PC-9 (cell line): ENCODE measurements around the gene HMX2. TPM values are rescaled to one million over a fixed set of nuclear protein-coding genes. Genes with fewer than 3 reads are reported as not detected.

Source experiments
- BruUV-seq: library from RNA; stranded (reverse); fragments of 400-500 nt; replicated peaks from 2 replicates; lab custom pipeline; 2021; lab: Mats Ljungman, UMichigan
- CTCF ChIA-PET: fragments of 300-600 bp; sonication (Branson Sonifier 250); formaldehyde crosslinking; loops from one replicate; lab custom pipeline; 2022; ENCODE audit warnings: antibody characterized with exemption; lab: Charles Lee
- POLR2A ChIA-PET: fragments of 300-600 bp; sonication (Branson Sonifier 250); formaldehyde crosslinking; loops from one replicate; lab custom pipeline; 2022; ENCODE audit warnings: antibody characterized with exemption; ENCODE audit not compliant: unreplicated experiment; lab: Charles Lee
- DNase-seq, 2 experiments: peaks; one replicate each; pipeline versions ENCODE4 v3.0.0 to v3.0.0-alpha.2; 2015 to 2022; ENCODE audit warnings: mixed read lengths in 1 of 2
- H2AFZ ChIP-seq: fragments of 200-600 bp; sonication (generic); 2 replicates; pipeline ENCODE4 v1.8.1; 2017; ENCODE audit warnings: antibody characterized with exemption
- H3F3A ChIP-seq: fragments of 200-600 bp; sonication (generic); 2 replicates; pipeline ENCODE4 v1.8.1; 2017; ENCODE audit warnings: antibody characterized with exemption, mild to moderate bottlenecking, low read depth; ENCODE audit not compliant: insufficient read depth
- H3K27ac ChIP-seq: fragments of 200-600 bp; sonication (generic); 2 replicates; pipeline ENCODE4 v1.6.1; 2016; ENCODE audit warnings: mixed run types
- H3K27me3 ChIP-seq: fragments of 200-600 bp; sonication (generic); 2 replicates; pipeline ENCODE4 v1.6.1; 2016; ENCODE audit warnings: low read depth, mixed run types; ENCODE audit not compliant: insufficient read depth
- H3K36me3 ChIP-seq: fragments of 200-600 bp; sonication (generic); 2 replicates; pipeline ENCODE4 v1.6.1; 2016; ENCODE audit warnings: low read depth, mixed run types
- H3K4me1 ChIP-seq: fragments of 200-600 bp; sonication (generic); replicated peaks from 2 replicates; pipeline ENCODE4 v1.6.1; 2016; ENCODE audit warnings: mixed run types; ENCODE audit not compliant: insufficient read depth
- H3K4me2 ChIP-seq: fragments of 200-600 bp; sonication (generic); 2 replicates; pipeline ENCODE4 v1.6.1; 2017; ENCODE audit warnings: mixed run types
- H3K4me3 ChIP-seq: fragments of 200-600 bp; sonication (generic); 2 replicates; pipeline ENCODE4 v1.6.1; 2016; ENCODE audit warnings: mixed run types
- H3K79me2 ChIP-seq: fragments of 200-600 bp; sonication (generic); 2 replicates; pipeline ENCODE4 v1.6.1; 2017; ENCODE audit warnings: low read depth, mixed run types
- H3K9me2 ChIP-seq: fragments of 200-600 bp; sonication (generic); 2 replicates; pipeline ENCODE4 v1.8.1; 2017; ENCODE audit warnings: mild to moderate bottlenecking; ENCODE audit not compliant: insufficient read depth
- H3K9me3 ChIP-seq: fragments of 200-600 bp; sonication (generic); 2 replicates; pipeline ENCODE4 v1.8.1; 2016; ENCODE audit warnings: low read depth; ENCODE audit not compliant: insufficient read depth
- H4K20me1 ChIP-seq: fragments of 200-600 bp; sonication (generic); 2 replicates; pipeline ENCODE4 v1.8.1; 2017; ENCODE audit not compliant: insufficient read depth
- EZH2 ChIP-seq: fragments of 200-600 bp; sonication (generic); IDR thresholded peaks from 2 replicates; pipeline ENCODE4 v1.8.0; 2017; ENCODE audit warnings: antibody characterized with exemption, low read depth
- intact Hi-C: fragments of 100-400 bp; cut with micrococcal nuclease; formaldehyde crosslinking; loops from one replicate; pipeline ENCODE4 v1.10.0; 2022; ENCODE audit not compliant: unreplicated experiment
- total RNA-seq: library from RNA; stranded (reverse); gene quantifications from 2 replicates; pipeline ENCODE4 v1.2.3, GENCODE V29; 2021
- TF ChIP-seq, protein P1 (sequence below): fragments of 200-600 bp; sonication (generic); conservative IDR thresholded peaks from 2 replicates; pipeline ENCODE4 v1.6.1; 2017; ENCODE audit warnings: mixed run types, antibody characterized with exemption, mild to moderate bottlenecking, moderate library complexity

HMX2 gene
- total RNA-seq, 1 experiment from 2014 or later: not detected

DNA sequence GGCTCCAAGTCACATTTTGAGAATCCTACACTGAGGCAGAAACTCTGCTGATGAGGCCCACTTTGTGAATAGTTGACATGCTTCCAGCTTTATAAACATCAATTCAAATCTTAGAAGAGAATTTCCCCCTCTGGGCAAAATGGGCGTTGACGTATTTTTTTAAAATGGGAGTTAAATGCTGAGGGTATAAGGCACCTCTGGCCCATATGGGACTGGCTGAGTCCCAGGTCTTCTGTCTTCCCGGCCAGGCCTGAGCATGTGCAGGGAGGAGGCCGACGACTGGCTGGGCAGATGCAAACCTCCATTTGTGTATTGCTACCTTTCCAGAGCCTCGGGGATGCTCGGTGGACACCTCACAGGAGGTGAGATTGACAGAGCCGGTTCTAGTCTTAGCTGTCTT is 44.0 kb downstream of the HMX2 start:
- no peaks in the 10 kb centered on the region for H3K9me2 ChIP-seq
- no peaks in the 10 kb centered on the region for H3F3A ChIP-seq
- CTCF ChIA-PET: no interaction called here
- POLR2A ChIA-PET: no interaction called here
- no peaks in the 10 kb centered on the region for H3K36me3 ChIP-seq
- H3K4me3 ChIP-seq: no peak overlapping the region
- intact Hi-C loops: no loop called here
- H2AFZ ChIP-seq: no peak overlapping the region
- H3K79me2 ChIP-seq: no peaks in the 10 kb centered on the region
- no peak overlapping the region for H3K27ac ChIP-seq
- H3K4me1 ChIP-seq: no peaks in the 10 kb centered on the region
- TF ChIP-seq, protein P1, sequence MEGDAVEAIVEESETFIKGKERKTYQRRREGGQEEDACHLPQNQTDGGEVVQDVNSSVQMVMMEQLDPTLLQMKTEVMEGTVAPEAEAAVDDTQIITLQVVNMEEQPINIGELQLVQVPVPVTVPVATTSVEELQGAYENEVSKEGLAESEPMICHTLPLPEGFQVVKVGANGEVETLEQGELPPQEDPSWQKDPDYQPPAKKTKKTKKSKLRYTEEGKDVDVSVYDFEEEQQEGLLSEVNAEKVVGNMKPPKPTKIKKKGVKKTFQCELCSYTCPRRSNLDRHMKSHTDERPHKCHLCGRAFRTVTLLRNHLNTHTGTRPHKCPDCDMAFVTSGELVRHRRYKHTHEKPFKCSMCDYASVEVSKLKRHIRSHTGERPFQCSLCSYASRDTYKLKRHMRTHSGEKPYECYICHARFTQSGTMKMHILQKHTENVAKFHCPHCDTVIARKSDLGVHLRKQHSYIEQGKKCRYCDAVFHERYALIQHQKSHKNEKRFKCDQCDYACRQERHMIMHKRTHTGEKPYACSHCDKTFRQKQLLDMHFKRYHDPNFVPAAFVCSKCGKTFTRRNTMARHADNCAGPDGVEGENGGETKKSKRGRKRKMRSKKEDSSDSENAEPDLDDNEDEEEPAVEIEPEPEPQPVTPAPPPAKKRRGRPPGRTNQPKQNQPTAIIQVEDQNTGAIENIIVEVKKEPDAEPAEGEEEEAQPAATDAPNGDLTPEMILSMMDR: no peak
- no peak for TF ChIP-seq EZH2
- no peak for DNase-seq
- H3K27me3 ChIP-seq: no peaks in the 10 kb centered on the region
- no peaks in the 10 kb centered on the region for H3K9me3 ChIP-seq
- no peak overlapping the region for H3K4me2 ChIP-seq
- BruUV-seq: no TSS peak
- H4K20me1 ChIP-seq: no peaks in the 10 kb centered on the region

DNA sequence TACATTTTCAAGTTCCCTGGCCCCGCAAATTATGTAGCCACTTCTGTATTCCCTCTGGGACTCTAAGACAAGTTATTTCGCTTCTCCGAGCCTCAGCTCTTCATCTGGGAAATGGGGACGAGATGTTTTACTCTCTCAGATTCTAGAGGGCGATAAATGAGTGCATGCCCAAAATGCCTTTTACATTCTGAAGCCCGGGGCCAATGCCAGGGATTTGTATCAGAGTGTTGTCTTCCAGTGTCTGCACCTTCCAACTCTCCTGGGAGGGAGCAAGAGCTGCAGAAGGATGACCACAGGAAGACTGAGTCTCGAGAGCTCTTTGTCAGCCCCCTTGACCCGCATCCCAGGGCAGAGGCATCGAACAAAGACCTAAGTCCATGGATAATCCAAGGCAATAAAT is 46.1 kb downstream of the HMX2 start:
- no peaks in the 10 kb centered on the region for H3K4me1 ChIP-seq
- no peaks in the 10 kb centered on the region for H3K9me2 ChIP-seq
- H2AFZ ChIP-seq: no peak overlapping the region
- H3K27ac ChIP-seq: no peak overlapping the region
- no peaks in the 10 kb centered on the region for H3K79me2 ChIP-seq
- no TSS peak for BruUV-seq
- intact Hi-C loops: no loop called here
- TF ChIP-seq, protein P1: no peak
- no peak for TF ChIP-seq EZH2
- DNase-seq: no peak
- H3K4me2 ChIP-seq: no peak overlapping the region
- no peaks in the 10 kb centered on the region for H3K9me3 ChIP-seq
- POLR2A ChIA-PET: no interaction called here
- CTCF ChIA-PET: no interaction called here
- no peaks in the 10 kb centered on the region for H3F3A ChIP-seq
- no peaks in the 10 kb centered on the region for H3K27me3 ChIP-seq
- no peaks in the 10 kb centered on the region for H4K20me1 ChIP-seq
- no peaks in the 10 kb centered on the region for H3K36me3 ChIP-seq
- no peak overlapping the region for H3K4me3 ChIP-seq

Other genes with a start within 250 kb of the HMX2 start
- not detected in 2 replicates for gene FAM24A, start 237.5 kb upstream of the HMX2 start, total RNA-seq
- 2.9 and 7.6 TPM in 2 replicates for gene C10orf88, start 193.9 kb upstream of the HMX2 start, total RNA-seq
- 3.2 and 3.4 TPM in 2 replicates for gene PSTK, start 167.7 kb upstream of the HMX2 start, total RNA-seq
- gene IKZF5, start 139.3 kb upstream of the HMX2 start, total RNA-seq: 6.6 and 7.1 TPM in 2 replicates
- gene ACADSB, start 139.1 kb upstream of the HMX2 start, total RNA-seq: 7.3 and 12.8 TPM in 2 replicates
- not detected in 2 replicates for gene HMX3, start 12.2 kb upstream of the HMX2 start, total RNA-seq
- 96.5 and 112 TPM in 2 replicates for gene BUB3, start 6.3 kb downstream of the HMX2 start, total RNA-seq